Activated T-helper 1 cell treated with Interleukin-2 at 50 U/mL for 16 hours (primary cell): Measurements from ENCODE around the gene NACC1.
A peak's percentile ranks its signal among the peaks of the same experiment; 100 is the strongest.
"Not testable (repeated sequence)": the region's sequence is repeated elsewhere in the genome, so short reads cannot be mapped to it uniquely, and the experiment has no call there.

Source experiments
- DNase-seq: peaks from one replicate; pipeline ENCODE4 v3.0.0-alpha.2; 2020; ENCODE audit warnings: low read depth

Gene NACC1

GRCh38 chr19:13146763-13147563 is 28.9 kb downstream of the NACC1 start:
- no peak for DNase-seq

GRCh38 chr19:13149173-13149627 is 31.1 kb downstream of the NACC1 start:
- DNase-seq = not testable (repeated sequence)

GRCh38 chr19:13149628-13150186 is 31.6 kb downstream of the NACC1 start:
- DNase-seq = no peak

GRCh38 chr19:13150187-13150930 is 32.3 kb downstream of the NACC1 start, which contains the start of the genes IER2 and STX10:
Gene IER2, plus strand, starts transcription at chr19:13150411. Its CDS starts 2,776 bp downstream, at chr19:13153187.
Gene STX10, minus strand, starts transcription at chr19:13150375. Its CDS starts 202 bp downstream, at chr19:13150173.
- DNase-seq = peak; percentile 89

GRCh38 chr19:13150931-13151604 is 33.0 kb downstream of the NACC1 start:
- DNase-seq = no peak

- peak; percentile 94 for DNase-seq
Measured at GRCh38 chr19:13151605-13152355, 33.7 kb downstream of the NACC1 start.

GRCh38 chr19:13152356-13152973 is 34.4 kb downstream of the NACC1 start:
- no peak for DNase-seq

GRCh38 chr19:13152974-13153568 is 35.0 kb downstream of the NACC1 start:
- peak; percentile 93 for DNase-seq

GRCh38 chr19:13153569-13154240 is 35.6 kb downstream of the NACC1 start:
- no peak for DNase-seq

- DNase-seq = no peak
Measured at GRCh38 chr19:13154241-13154778, 36.2 kb downstream of the NACC1 start.

- no peak for DNase-seq
Measured at GRCh38 chr19:13154911-13155471, 36.9 kb downstream of the NACC1 start.

GRCh38 chr19:13155472-13156359 is 37.7 kb downstream of the NACC1 start:
- peak; percentile 73 for DNase-seq

GRCh38 chr19:13159713-13160112 is 41.6 kb downstream of the NACC1 start:
- no peak for DNase-seq

- no peak for DNase-seq
Measured at GRCh38 chr19:13160557-13160956, 42.5 kb downstream of the NACC1 start.

GRCh38 chr19:13162724-13163608 is 44.9 kb downstream of the NACC1 start:
- DNase-seq = peak; percentile 75

- DNase-seq = no peak
Measured at GRCh38 chr19:13163609-13164342, 45.7 kb downstream of the NACC1 start.
